NB4 (cell line): Measurements from ENCODE around the gene CHD3.

Experiments used
- DNase-seq: peaks from one replicate; pipeline ENCODE4 v3.0.0; 2010; ENCODE audit warnings: low read depth
- H3K4me3 ChIP-seq: one replicate; pipeline ENCODE4 v1.5.1; 2011; ENCODE audit warnings: mild to moderate bottlenecking, low read depth, low read length, moderate library complexity
- CTCF ChIP-seq: IDR thresholded peaks from one replicate; pipeline ENCODE4 v1.5.1; 2012; ENCODE audit warnings: low read depth, low read length
- MAX ChIP-seq: IDR thresholded peaks from 2 replicates; pipeline ENCODE4 v1.6.1; 2011; ENCODE audit warnings: low read depth, low read length
- MYC ChIP-seq: IDR thresholded peaks from 2 replicates; pipeline ENCODE4 v1.6.1; 2011; ENCODE audit warnings: low read depth, low read length
- POLR2A ChIP-seq: IDR thresholded peaks from 2 replicates; pipeline ENCODE4 v1.6.1; 2011; ENCODE audit warnings: mild to moderate bottlenecking; ENCODE audit not compliant: insufficient read length; ENCODE audit errors: extremely low read depth

The CHD3 gene

GRCh38 chr17:7930841-7931631 lies 42.4 kb downstream of the CHD3 start:
- no peak for DNase-seq
- TF ChIP-seq CTCF (no peak), POLR2A (no peak), MAX (no peak), MYC (no peak)
- peak overlapping the region; percentile 88 for H3K4me3 ChIP-seq

GRCh38 chr17:7931709-7932482 lies 43.3 kb downstream of the CHD3 start, which contains the start of the genes CNTROB and TRAPPC1:
Gene CNTROB (plus strand): TSS chr17:7932206. CDS start chr17:7933080, 874 bp downstream.
Gene TRAPPC1 (minus strand): TSS chr17:7931946. CDS start chr17:7931829, 117 bp downstream.
- H3K4me3 ChIP-seq: peak within 1 kb of the TSS; percentile 88
- DNase-seq: peak; percentile 97
- peak; percentile 70 for TF ChIP-seq MAX
- TF ChIP-seq CTCF: no peak
- TF ChIP-seq POLR2A: peak; percentile 80

- no peak for TF ChIP-seq MAX
- TF ChIP-seq MYC: no peak
- TF ChIP-seq CTCF: no peak
- TF ChIP-seq POLR2A: no peak
- H3K4me3 ChIP-seq: peak overlapping the region; percentile 88
- DNase-seq: peak; percentile 44
Measured at GRCh38 chr17:7932483-7932891, 43.9 kb downstream of the CHD3 start.

- peak; percentile 82 for DNase-seq
- peak overlapping the region; percentile 88 for H3K4me3 ChIP-seq
- TF ChIP-seq MAX (no peak), CTCF (no peak), MYC (no peak), POLR2A (no peak)
Measured at GRCh38 chr17:7932949-7933348, 44.4 kb downstream of the CHD3 start.

GRCh38 chr17:7935859-7936258 lies 47.3 kb downstream of the CHD3 start:
- no peak for DNase-seq
- TF ChIP-seq MAX (no peak), POLR2A (no peak), MYC (no peak), CTCF (no peak)
- no peak overlapping the region for H3K4me3 ChIP-seq
